GM19099 (cell line): ENCODE measurements around the gene INO80B.

Experiments used
- POLR2A ChIP-seq: IDR thresholded peaks from 3 replicates; pipeline ENCODE4 v1.6.1; 2011; ENCODE audit warnings: low read depth; ENCODE audit not compliant: insufficient read length; ENCODE audit errors: extremely low read depth

The INO80B gene

DNA sequence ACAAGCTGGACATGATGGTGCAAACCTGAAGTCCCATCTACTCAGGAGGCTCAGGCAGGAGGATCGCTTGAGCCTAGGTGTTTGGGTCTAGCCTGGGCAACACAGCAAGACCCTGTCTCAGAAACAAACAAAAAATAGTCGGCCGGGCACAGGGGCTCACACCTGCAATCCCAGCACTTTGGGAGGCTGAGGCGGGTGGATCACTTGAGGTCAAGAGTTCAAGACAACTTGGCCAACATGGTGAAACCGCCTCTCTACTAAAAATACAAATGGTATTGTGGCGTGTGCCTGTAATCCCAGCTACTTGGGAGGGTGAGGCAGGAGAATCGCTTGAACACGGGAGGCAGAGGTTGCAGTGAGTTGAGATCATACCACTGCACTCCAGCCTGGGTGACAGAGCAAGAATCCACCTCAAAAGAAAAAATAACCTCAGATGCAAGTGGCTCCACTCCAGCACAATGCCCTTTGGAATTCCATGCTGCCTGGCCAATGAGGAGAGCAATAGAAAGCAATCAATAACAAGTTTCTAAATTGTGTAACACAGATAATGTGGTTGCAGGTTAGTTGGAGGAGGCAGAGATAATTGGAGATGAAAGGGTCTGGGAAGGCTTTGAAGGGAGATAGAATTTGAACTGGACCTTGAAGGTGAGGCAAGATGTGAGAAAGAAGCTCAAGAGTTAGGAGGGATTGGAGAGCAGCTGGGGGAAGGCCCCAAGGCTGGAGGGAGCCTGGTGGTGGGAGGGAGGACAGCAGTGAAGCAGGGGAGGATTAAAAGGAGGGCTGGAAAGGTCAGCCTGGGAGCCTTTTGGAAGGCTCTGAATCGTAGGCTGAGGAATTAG, 34.0 kb downstream of the INO80B start:
- TF ChIP-seq POLR2A, result no peak

DNA sequence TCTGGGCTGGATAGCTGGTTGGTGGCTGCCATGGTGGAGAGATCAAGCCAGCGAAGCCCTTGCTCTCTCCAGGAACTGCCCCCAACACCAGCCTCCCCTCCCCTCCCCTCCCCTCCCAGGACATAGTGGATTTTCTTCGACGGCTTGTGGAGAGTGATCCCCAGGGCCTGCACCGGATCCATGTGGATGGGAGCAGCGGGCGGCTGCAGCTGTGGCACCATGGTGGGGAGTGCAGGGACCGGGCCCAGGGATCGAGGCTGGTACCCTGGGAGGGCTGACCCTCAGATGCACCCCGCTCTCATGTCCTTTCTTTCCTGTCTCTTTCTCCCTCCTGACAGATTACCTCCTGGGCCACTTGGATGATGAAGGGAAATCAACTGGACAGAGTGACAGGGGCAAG, 35.0 kb downstream of the INO80B start:
- no peak for TF ChIP-seq POLR2A

DNA sequence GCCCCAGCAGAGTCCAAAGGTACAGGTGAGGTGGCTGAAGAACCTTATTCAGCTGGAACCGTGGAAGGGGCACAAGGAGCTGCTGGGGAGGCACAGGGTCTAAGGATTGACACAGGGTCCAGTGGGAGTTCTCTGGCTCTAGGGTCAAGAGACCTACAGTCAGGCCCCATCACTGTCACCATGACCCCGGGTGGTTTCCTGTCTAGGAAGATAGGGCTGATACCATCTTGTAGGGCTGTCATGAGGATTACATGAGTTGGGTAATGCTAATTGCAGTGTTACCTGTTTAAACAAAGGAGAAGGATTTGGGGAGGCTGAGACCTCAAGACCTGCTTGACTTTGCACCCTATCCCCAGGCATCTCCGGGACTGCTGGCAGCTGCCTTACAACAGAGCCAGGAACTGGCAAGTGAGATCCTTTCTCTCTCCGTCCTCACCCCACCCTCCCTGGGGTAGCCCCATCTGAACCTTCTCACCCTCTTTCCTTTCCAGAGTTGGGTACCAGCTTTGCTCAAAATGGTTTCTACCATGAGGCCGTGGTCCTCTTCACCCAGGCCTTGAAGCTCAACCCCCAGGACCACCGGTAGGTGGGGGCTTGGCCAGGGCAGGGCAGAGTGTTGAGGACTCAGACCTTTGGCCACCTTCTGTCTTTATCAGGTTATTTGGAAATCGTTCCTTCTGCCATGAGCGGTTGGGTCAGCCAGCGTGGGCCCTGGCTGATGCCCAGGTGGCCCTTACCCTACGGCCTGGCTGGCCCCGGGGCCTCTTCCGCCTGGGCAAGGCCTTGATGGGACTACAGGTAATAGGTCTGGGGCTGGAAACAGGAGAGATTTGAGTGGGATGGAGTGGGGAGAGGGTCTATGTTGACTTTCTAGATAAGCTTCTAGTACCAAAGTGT, 37.0 kb downstream of the INO80B start:
- TF ChIP-seq POLR2A, result no peak

DNA sequence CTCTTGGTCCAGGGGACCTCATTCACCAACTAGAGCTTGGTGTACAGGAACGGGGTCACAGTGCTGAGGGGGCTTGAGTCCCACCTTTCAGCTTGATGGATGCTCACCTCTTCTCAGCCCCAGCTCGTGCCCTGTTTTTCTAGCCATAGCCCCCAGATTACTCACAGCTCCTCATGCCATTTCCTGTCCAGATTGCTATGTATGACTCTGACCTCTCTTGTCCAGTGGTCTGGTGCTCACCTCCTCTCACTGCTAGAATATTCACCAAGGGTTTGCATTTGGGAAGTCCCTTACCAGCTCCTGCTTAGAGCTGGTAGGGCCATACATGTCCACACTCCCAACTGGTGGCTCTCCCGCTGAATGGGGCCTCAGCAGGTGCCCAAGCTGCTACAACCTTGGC, 38.7 kb downstream of the INO80B start:
- no peak for TF ChIP-seq POLR2A

DNA sequence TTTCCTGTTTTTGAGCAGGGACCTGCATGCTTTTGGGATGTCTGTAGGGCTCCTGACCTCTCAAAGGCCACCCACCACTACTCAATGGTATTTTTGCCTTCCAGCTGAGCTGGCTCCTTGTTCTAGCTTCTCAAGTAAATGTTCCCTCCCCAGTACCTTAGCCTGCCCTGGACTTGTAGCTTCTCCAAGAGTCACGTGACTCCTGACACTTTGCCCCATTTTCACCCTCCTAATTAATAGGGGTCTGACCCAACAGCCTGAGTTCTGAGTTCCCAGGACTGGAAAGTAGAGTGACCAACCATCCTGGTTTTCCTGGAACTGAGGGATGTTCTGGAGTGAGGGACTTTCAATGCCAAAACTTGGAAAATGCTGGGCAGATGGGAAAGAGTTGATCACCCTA, 40.6 kb downstream of the INO80B start:
- TF ChIP-seq POLR2A, result no peak

DNA sequence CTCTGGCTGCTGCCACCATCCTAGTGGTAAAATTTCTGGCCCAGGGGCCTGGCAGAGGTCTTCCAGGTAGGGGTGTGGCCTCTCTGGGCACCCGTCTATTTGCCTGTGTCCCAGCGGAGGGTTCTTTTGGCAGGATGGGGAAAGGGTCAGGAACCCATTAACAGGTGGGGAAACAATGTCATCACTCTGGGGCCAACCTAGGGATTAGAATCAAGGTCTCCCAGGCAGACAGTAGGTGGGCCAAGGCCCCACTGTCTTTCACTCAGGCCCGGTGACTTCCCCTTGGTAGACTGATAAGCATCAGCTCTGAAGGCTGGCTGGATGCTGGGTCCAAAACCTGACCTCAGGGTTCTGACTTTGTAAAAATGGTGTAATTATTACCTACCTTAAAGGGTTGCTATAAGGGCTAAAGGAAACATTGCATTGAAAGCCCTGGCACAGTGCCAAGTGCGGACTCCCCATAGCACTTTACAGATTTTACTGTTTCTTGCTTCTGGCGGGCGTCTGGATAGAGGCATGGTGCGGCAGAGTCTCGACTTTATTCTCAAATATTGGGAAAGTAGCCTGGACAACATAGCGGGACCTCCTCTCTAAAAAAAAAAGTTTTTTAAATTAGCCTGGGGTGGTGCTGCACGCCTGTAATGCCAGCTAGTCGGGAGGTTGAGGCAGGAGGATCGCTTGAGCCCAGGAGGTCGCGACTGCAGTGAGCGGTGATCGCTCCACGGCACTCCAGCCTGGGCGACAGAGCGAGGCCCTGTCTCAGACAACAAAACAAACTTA, 42.3 kb downstream of the INO80B start:
- TF ChIP-seq POLR2A, result no peak

DNA sequence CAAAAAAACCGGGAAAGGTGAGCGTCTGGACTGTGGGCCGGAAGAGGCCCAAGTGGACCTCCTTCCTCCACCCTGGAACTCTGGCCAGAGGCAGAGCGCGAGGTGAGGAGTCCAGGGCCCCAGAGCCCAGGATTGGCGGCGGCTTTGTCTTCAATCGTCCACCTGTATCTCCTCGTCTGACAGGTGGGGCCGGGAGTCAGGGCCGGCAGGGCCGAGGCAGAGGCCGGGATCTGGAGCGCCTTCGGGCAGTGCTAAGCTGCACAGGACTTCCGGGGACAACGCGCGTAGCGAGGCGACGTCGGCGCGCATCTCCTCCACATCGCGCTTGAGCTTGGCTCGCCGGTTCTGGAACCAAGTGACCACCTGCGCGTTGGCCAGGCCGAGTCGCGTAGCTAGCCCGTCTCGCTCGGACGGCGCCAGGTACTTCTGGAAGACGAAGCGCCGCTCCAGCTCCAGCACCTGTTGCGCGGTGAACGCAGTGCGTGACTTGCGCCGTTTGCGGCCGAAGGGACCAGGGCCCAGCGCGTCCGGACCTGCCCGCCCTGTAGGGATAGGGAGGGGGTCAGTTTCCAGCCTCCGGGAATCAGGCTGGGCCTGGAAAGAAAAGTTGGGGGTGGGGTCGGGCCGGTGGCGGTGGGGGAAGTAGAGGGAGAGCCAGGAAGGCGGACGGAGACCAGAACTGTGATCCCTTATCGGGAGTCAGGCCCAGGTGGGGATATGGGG, 43.1 kb downstream of the INO80B start:
- no peak for TF ChIP-seq POLR2A

DNA sequence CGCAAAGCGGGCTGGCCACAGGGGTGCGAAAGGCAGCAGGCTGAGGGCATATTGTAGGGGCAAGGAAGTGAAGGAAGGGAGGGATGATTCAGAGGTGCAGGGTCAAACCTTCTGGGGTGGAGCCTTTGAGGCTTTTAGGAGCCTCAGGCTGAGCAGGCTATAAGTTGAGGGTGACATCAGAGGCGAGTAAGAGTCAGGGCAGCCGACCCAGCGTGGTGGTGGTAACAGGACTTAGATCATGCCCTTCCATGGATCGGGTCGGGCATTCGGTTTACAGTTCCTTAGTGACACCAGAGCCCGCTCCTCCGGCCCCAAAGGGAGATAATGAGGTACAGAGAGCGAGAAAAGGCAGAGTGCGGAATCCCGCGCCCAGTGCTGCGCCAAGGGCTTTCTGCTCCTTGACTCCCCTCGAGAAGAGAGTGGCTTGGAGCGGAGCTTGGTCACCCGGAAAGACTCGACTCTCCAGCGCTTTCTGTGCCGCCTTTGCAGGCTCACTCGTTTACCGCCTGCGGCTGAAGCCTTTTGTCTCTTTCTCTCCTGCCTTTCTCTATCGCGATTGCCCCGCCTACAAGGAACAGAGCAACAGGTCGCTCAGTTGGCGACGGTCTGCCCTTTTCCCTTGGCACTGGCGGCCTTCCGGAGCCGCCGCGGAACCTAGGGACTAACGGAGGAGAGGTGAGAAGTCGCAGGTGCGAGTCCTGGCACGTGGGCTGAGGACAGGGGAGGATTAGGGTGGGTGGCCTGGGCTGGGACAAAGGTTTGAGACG, 43.8 kb downstream of the INO80B start:
- TF ChIP-seq POLR2A, result no peak

DNA sequence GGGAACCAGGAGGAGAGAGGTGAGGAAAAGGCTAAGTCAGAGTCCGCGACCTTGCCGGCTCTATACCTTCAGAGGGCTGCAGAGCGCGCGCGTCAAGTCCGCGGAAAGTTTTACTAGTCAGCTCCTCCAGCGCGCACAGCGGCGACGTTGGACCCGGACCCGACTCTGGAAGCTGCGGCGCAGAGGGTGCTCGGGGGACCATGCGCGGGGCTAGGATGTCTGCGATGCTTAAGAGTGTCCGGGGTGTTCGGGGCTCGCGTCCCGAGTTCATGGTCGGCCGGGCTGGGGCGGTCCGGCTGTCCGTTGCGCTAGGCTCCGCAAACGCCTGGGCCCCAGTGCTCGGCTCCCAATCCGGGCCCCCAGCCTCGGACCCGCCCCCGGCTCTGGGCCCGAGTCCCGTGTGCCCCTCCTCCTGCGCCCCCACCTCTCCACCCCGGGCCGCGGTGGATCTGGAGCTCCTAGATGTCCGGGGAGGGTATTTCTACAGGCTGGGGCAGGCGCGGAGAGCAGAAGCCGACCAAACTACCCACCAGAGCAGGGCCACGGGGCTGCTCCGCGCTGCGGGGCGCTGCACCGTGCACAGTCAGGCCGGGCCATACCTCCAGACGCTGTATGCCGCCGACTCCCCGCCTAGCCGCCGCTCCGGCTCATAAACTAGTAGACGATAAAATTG, 44.5 kb downstream of the INO80B start, which contains the start of gene LBX2:
Gene LBX2, minus strand, starts transcription at position 337 of the 673 bp plus-strand sequence. Its CDS starts 66 bp downstream, at position 271.
- TF ChIP-seq POLR2A, result no peak

DNA sequence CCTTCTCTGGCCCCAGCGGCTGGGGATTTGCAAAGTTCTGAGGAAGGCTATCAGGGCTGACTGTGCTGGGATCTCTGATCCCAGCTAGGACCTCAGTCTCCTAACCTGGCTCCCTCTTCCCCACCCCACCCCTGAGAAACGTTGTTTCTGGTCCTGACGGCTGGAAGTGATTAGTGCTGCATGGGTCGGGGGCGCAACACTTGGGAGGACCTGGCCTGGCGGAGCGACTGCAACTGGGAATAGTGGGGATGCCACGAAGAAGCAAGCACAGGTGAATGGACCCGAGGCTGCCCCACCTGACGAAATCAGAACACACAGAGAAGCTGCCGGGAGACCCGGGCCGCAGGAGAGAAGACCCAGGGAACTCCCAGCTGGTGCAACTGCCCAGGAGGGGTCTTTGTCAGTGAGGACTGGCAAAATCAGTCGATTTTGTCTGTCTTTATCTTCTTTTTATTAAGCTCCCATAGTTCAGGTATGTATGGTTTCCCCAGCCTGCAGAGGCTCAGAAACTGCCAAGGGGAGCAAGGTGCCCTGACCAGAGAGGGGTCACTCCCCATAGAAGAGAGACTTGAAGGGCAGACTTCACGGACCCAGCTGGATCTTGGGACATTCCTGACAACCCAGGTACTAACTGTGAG, 45.2 kb downstream of the INO80B start:
- no peak for TF ChIP-seq POLR2A

DNA sequence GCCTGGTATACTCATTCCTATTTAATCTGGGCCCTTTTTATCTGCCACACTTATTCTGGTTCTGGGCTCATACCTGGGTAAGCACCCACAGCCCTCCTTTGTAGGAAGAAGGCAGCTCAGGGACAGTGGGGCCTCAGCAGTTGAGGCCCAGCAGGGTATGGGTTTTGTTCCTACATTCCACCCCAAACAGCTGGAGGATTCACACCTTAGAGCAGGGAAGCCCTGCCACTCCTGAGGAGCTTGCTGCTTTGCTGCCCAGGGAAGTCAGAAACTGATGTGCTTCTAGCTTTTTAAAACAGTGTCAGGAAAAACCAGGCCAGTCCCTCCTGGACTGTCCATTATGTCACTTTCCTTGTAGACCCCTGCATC, 45.7 kb downstream of the INO80B start:
- TF ChIP-seq POLR2A, result no peak

DNA sequence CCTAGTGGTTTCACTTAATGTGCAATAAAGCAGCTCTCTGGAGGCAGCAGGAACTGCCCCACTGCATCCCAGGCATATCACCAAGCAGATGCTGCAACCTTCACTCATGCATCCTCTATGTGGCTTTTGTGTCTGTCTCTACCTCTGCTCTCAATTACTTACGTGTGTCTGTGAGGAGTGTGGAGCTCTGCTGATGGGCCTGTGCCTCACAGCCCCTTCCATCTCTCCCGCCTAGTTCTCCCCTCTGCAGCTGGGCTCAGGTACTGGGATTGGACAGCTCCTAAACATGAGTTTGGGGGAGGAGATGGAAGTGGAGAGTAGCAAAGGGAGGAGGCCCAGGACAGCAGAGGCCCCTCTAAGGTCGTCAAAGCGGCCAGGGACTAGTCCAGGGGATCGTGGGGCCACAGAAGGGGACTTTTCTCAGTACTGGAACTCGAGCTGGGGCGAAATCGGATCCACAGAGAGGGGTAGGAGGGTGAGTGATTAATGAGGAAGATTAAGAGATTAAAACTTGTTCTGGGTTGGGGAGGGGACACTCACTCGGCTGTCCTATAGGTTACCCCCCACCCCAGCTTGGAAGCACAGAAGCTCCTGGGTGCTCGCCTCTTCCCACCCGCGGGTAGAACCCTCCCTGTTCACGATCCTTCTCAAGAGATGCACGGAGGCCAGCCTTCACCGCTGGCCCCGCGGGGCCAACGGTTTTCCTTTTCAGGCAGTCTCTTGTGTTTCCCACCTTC, 46.6 kb downstream of the INO80B start:
- TF ChIP-seq POLR2A, result no peak
